GM12878 (cell line): Measurements from ENCODE around the gene PPP2R3B. TPM values are rescaled to one million over a fixed set of nuclear protein-coding genes. Genes with fewer than 3 reads are reported as not detected.

Experiments
- ATAC-seq: fragments of 200-7000 bp; cut with Tn5 transposase; 3 replicates; pipeline ENCODE4 v1.9.1; 2020; ENCODE audit warnings: mild to moderate bottlenecking, moderate library complexity
- BruUV-seq: library from RNA; stranded (reverse); fragments of 400-500 nt; replicated peaks from 2 replicates; lab custom pipeline; 2021; lab: Mats Ljungman, UMichigan
- CTCF ChIA-PET: fragments of 300-600 bp; sonication (Branson Sonifier 250); formaldehyde crosslinking; extraction: SDS; loops from one replicate; lab custom pipeline; 2021; ENCODE audit warnings: inconsistent platforms; lab: Yijun Ruan, JAX
- POLR2A ChIA-PET: fragments of 350-600 bp; formaldehyde crosslinking; extraction: SDS; loops from one replicate; lab custom pipeline; 2021; ENCODE audit warnings: inconsistent platforms; lab: Charles Lee
- RAD21 ChIA-PET: fragments of 300-600 bp; sonication (Branson Sonifier 250); formaldehyde crosslinking; loops from one replicate; lab custom pipeline; 2023; ENCODE audit warnings: antibody characterized with exemption; ENCODE audit not compliant: unreplicated experiment; lab: Charles Lee
- SMC1A ChIA-PET: fragments of 300-600 bp; sonication (Branson Sonifier 250); formaldehyde crosslinking; loops from one replicate; lab custom pipeline; 2023; ENCODE audit not compliant: unreplicated experiment, uncharacterized antibody; lab: Charles Lee
- DNase-seq: peaks from one replicate; pipeline ENCODE4 v3.0.0-alpha.2; 2011; ENCODE audit warnings: low read depth, low spot score
- FAIRE-seq: peaks from 3 replicates; lab custom pipeline; 2011; peaks lifted over from hg19 to GRCh38; lab: Jason Lieb, UNC
- H2AFZ ChIP-seq: 2 replicates; pipeline ENCODE4 v1.6.0; 2011; ENCODE audit warnings: low read depth, low read length, control low read depth; ENCODE audit not compliant: control insufficient read depth
- H3K27ac ChIP-seq: 2 replicates; pipeline ENCODE4 v1.5.1; 2011; ENCODE audit warnings: control low read depth; ENCODE audit not compliant: control insufficient read depth, insufficient read depth
- H3K27me3 ChIP-seq, 2 experiments: replicated peaks in 1 of 2; 2 replicates each; pipeline versions ENCODE4 v1.6.0 to v1.6.1; 2011; ENCODE audit warnings: low read length in 1 of 2; ENCODE audit not compliant: control insufficient read depth in 2 of 2, insufficient read depth in 2 of 2
- H3K36me3 ChIP-seq, 2 experiments: 2 replicates each; pipeline ENCODE4 v1.5.1; 2011; ENCODE audit warnings: low read length in 1 of 2; ENCODE audit not compliant: control insufficient read depth in 2 of 2, insufficient read depth in 2 of 2
- H3K4me1 ChIP-seq: 2 replicates; pipeline ENCODE4 v1.6.1; 2011; ENCODE audit warnings: mild to moderate bottlenecking, low read length, moderate library complexity, mixed read lengths; ENCODE audit not compliant: control insufficient read depth, insufficient read depth
- H3K4me2 ChIP-seq: 2 replicates; pipeline ENCODE4 v1.6.0; 2011; ENCODE audit warnings: control low read depth; ENCODE audit not compliant: control insufficient read depth, insufficient read depth
- H3K4me3 ChIP-seq: fragments of 200-600 bp; sonication (generic); 2 replicates; pipeline ENCODE4 v1.5.1; 2016
- H3K79me2 ChIP-seq: 2 replicates; pipeline ENCODE4 v1.6.0; 2011; ENCODE audit warnings: low read length; ENCODE audit not compliant: control insufficient read depth, insufficient read depth
- H3K9ac ChIP-seq: 2 replicates; pipeline ENCODE4 v1.8.0; 2011; ENCODE audit warnings: low read length, control low read depth, mixed read lengths; ENCODE audit not compliant: control insufficient read depth, insufficient read depth
- H3K9me3 ChIP-seq: replicated peaks from 3 replicates; pipeline ENCODE4 v1.5.1; 2011; ENCODE audit warnings: mild to moderate bottlenecking, low read length; ENCODE audit not compliant: control insufficient read depth, insufficient read depth
- H4K20me1 ChIP-seq: 2 replicates; pipeline ENCODE4 v1.6.0; 2011; ENCODE audit not compliant: control insufficient read depth, insufficient read depth
- CEBPZ ChIP-seq: fragments of 150-350 bp; IDR thresholded peaks from 2 replicates; pipeline ENCODE4 v1.6.1; 2016; ENCODE audit warnings: low read depth, low read length
- ZBTB33 ChIP-seq: fragments of 450-650 bp; IDR thresholded peaks from 2 replicates; pipeline ENCODE4 v1.6.1; 2017; ENCODE audit warnings: mild to moderate bottlenecking
- WGBS: methylation state at CpG from one replicate; pipeline ENCODE4 v1.1.6; 2016; ENCODE audit warnings: low lambda C conversion rate; ENCODE audit not compliant: insufficient replicate concordance, insufficient coverage; ENCODE audit errors: missing lambda C conversion rate; 5-methylcytosine and 5-hydroxymethylcytosine counted together
- in situ Hi-C: fragments of 300-500 bp; cut with MboI; formaldehyde crosslinking; loops from 9 replicates; pipeline ENCODE4 v1.14.3; 2018; ENCODE audit warnings: mixed read lengths
- intact Hi-C: fragments of 100-400 bp; cut with micrococcal nuclease; formaldehyde crosslinking; loops from one replicate; pipeline ENCODE4 v1.14.2; 2022; ENCODE audit not compliant: unreplicated experiment
- polyA plus RNA-seq, 11 experiments: library from polyadenylated mRNA; depleted of rRNA in 4 of 11; unstranded in 6 of 11; stranded (reverse) in 5 of 11; fragments of >200 nt; fragmentation: Nextera tagmentation in 4 of 11; fragmentation: Illumina TruSeq in 1 of 11; extraction: Ambion mirVana in 4 of 11; extraction: Trizol in 1 of 11; gene quantifications; 1 replicate in 1 of 11; 2 replicates in 10 of 11; pipeline versions ENCODE4 v1.2.1 to v1.2.3, GENCODE V29; 2011 to 2016; ENCODE audit warnings: inconsistent platforms in 2 of 11, missing spikeins in 2 of 11, low read depth in 1 of 11
- total RNA-seq, 4 experiments: library from RNA; depleted of rRNA in 3 of 4; stranded (reverse); fragments of >200 nt in 3 of 4; fragmentation: Illumina TruSeq in 1 of 4; extraction: Trizol in 1 of 4; gene quantifications; 2 replicates each; pipeline versions ENCODE4 v1.2.1 to v1.2.3, GENCODE V29; 2013 to 2021

PPP2R3B gene
- total and polyA plus RNA-seq, 10 of the 15 experiments (the other 5 are each of a cell fraction or from before 2014, with no cell fraction given): 0.11 to 34.3 (median 9.7) TPM; not detected in 1

DNA sequence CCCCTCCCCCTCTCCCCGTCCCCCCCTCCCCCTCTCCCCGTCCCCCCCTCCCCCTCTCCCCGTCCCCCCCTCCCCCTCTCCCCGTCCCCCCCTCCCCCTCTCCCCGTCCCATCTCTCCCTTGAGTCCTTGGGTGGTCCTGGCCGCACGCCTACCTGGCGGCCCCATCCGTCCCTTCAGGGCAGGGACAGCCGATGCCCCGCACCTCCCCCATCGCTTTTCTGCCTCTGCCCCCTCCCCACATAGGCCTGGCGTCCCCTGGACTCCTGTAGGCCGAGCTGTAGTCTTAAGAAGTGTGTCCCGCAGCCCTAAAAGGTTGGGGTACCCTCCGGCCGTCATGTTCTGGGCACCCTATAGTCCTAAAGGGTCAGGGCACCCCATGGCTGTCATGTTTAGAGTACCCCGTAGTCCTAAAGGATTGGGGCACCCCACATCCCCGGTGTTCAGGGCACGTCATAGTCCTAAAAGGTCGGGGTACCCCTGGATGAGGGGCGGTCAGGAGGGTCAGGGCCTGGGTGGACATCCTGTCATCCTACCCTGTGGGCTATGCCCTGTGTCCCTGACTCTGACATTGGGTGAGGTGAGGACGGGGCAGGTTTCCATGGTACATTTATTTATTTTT is 57.3 kb downstream of the PPP2R3B start:
- SMC1A ChIA-PET: no interaction called here
- intact Hi-C loops (no loop called here), in situ Hi-C loops (no loop called here)
- RAD21 ChIA-PET: no interaction called here
- no peaks in the 10 kb centered on the region for H3K27me3 ChIP-seq
- no peaks in the 10 kb centered on the region for H3K79me2 ChIP-seq
- ATAC-seq: no peak
- no peaks in the 10 kb centered on the region for H3K4me1 ChIP-seq
- TF ChIP-seq ZBTB33: no peak
- TF ChIP-seq CEBPZ: no peak
- H3K9ac ChIP-seq: no peak overlapping the region
- H3K36me3 ChIP-seq: no peaks in the 10 kb centered on the region
- H3K9me3 ChIP-seq: no peaks in the 10 kb centered on the region; the same call in 2 of the 3 replicates
- 73% methylated on average over 10 of the region's 23 CpGs for WGBS
- POLR2A ChIA-PET: no interaction called here
- no peak overlapping the region for H3K27ac ChIP-seq
- no TSS peak for BruUV-seq
- no peaks in the 10 kb centered on the region for H4K20me1 ChIP-seq
- no peak overlapping the region for H2AFZ ChIP-seq
- H3K4me2 ChIP-seq: no peak overlapping the region
- no peak for FAIRE-seq
- CTCF ChIA-PET: no interaction called here
- no peak overlapping the region for H3K4me3 ChIP-seq
- DNase-seq: no peak
